ENCODE measurements around the gene EEF2K. TPM values are rescaled to one million over a fixed set of nuclear protein-coding genes. Genes with fewer than 3 reads are reported as not detected.
"Not testable (repeated sequence)": the region's sequence is repeated elsewhere in the genome, so short reads cannot be mapped to it uniquely, and the experiment has no call there.

The EEF2K gene
- total RNA-seq, 2 donors from 2014 or later: 33.6 to 45.7 TPM

- intact Hi-C loops (cut with DNase I): loop anchor here (5.0 to 10.0 kb wide), 2 partner anchors 183 to 186 kb away; partner anchors contain the start of genes PDZD9 (in 2 of the 2) and MOSMO (in 1 of the 2)
- no peak for DNase-seq (ENCODE audit: low spot score)
These were observed 17.8 kb upstream of the EEF2K start for GRCh38 chr16:22188267-22188594.

GRCh38 chr16:22188595-22189442 is 17.3 kb upstream of the EEF2K start:
- DNase-seq (ENCODE audit: low spot score): peak; percentile 82
- intact Hi-C loops (cut with DNase I): loop anchor here (5.0 to 10.0 kb wide), 2 partner anchors 184 to 187 kb away; partner anchors contain the start of genes PDZD9 (in 2 of the 2) and MOSMO (in 1 of the 2)

- intact Hi-C loops (cut with DNase I): loop anchor here (5.0 to 10.0 kb wide), 2 partner anchors 185 to 187 kb away; partner anchors contain the start of genes PDZD9 (in 2 of the 2) and MOSMO (in 1 of the 2)
- peak; percentile 86 for DNase-seq (ENCODE audit: low spot score)
These were observed 16.5 kb upstream of the EEF2K start for GRCh38 chr16:22189473-22190080.

GRCh38 chr16:22190081-22190775 is 15.8 kb upstream of the EEF2K start:
- intact Hi-C loops (cut with DNase I): no loop called here
- peak; percentile 93 for DNase-seq (ENCODE audit: low spot score)

GRCh38 chr16:22190776-22191531 is 15.1 kb upstream of the EEF2K start:
- intact Hi-C loops (cut with DNase I): no loop called here
- DNase-seq (ENCODE audit: low spot score): peak; percentile 100

- no peak for DNase-seq (ENCODE audit: low spot score)
- intact Hi-C loops (cut with DNase I): no loop called here
These were observed 14.4 kb upstream of the EEF2K start for GRCh38 chr16:22191532-22192260.

GRCh38 chr16:22192261-22193062 is 13.6 kb upstream of the EEF2K start:
- DNase-seq (ENCODE audit: low spot score): peak; percentile 95
- intact Hi-C loops (cut with DNase I): no loop called here

- no peak for DNase-seq (ENCODE audit: low spot score)
These were observed 13.0 kb upstream of the EEF2K start for GRCh38 chr16:22193063-22193411.

GRCh38 chr16:22194707-22195444 is 11.2 kb upstream of the EEF2K start:
- no peak for DNase-seq (ENCODE audit: low spot score)
- intact Hi-C loops (cut with DNase I): no loop called here

More at GRCh38 chr16:22193063-22193411, 13.0 kb upstream of the EEF2K start:
- intact Hi-C loops (cut with DNase I): no loop called here

GRCh38 chr16:22195445-22195694 is 10.7 kb upstream of the EEF2K start:
- DNase-seq (ENCODE audit: low spot score): no peak
- intact Hi-C loops (cut with DNase I): no loop called here

GRCh38 chr16:22195695-22196558 is 10.2 kb upstream of the EEF2K start:
- DNase-seq (ENCODE audit: low spot score): peak; percentile 96
- intact Hi-C loops (cut with DNase I): no loop called here

GRCh38 chr16:22196559-22197168 is 9.4 kb upstream of the EEF2K start:
- intact Hi-C loops (cut with DNase I); DNase-seq (ENCODE audit: low spot score): not testable (repeated sequence)

- intact Hi-C loops (cut with DNase I): loop anchor here in 1 of 2 donors (2.0 kb wide), 1 partner anchor 98 kb away; the partner anchor contains the start of gene POLR3E
- no peak for DNase-seq (ENCODE audit: low spot score)
These were observed 7.4 kb upstream of the EEF2K start for GRCh38 chr16:22198547-22199293.

- intact Hi-C loops (cut with DNase I): no loop called here
- DNase-seq (ENCODE audit: low spot score): no peak
These were observed 3.8 kb upstream of the EEF2K start for GRCh38 chr16:22202261-22202637.

GRCh38 chr16:22203091-22203490 is 3.0 kb upstream of the EEF2K start:
- intact Hi-C loops (cut with DNase I): no loop called here
- no peak for DNase-seq (ENCODE audit: low spot score)

Data from posterior vena cava (tissue), 2 donors.